ENCODE measurements around the gene MIP. TPM values are rescaled to one million over a fixed set of nuclear protein-coding genes. Genes with fewer than 3 reads are reported as not detected.

The MIP gene
- total and polyA plus RNA-seq, 2 donors (not counting 3 experiments of a cell fraction or from before 2014, with no cell fraction given) = 0.18 TPM; not detected in 1

DNA sequence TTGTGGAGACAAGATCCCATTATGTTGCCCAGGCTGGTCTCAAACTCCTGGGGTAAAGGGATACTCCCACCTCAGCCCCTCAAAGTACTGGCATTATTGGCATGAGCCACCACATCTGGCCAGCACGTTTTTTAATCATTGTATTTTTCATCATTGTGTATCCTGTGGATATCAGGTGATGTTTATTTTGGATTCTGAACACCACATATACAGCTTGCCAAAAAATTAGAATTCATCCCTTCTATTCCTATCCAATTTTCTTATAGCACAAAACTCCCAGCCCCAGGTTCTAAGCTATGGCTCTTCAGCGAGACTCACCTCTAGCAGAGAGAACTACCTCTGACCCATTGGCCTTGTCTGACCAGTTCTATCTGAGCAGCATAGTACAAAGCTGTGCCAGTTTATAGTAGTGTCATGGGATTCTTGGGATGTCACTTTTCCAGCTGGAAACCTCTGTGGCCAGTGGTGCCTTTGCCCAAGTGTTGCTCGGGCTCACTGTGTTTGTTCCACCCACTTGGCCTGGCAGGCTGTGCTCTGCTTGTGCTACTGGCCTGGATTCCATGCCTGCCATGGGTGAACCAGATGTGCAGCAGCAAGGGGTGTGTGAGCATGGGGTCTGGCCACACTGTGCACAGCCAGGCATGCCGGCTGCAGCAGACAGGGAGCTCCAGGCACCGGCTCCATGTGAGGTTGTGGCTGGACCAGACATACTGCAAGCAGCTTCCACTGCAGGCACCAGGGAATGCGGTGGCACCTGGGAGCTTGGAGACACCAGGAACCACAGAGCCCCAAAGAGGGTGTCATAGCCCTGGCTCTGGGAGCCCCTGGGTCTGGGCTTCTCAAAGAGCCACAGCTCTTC is 42.4 kb downstream of the MIP start:
- Histone ChIP-seq H3K4me3 (replicated peaks in 1 of 3; ENCODE audit: insufficient read depth in 1 of 3, low read depth in 1 of 3, low read length in 3 of 3) (no peak overlapping the region), H3K27me3 (ENCODE audit: control insufficient read depth in 2 of 2, insufficient read depth in 2 of 2, low read length in 2 of 2) (no peaks in the 10 kb centered on the region), H3K9me1 (replicated peaks; ENCODE audit: control insufficient read depth, extremely low read depth, insufficient read depth, low read length) (no peaks in the 10 kb centered on the region), H4K20me1 (replicated peaks; ENCODE audit: control insufficient read depth, extremely low read depth, insufficient read depth, low read length) (no peaks in the 10 kb centered on the region), H3K9ac (replicated peaks; ENCODE audit: extremely low read depth, insufficient read depth, low read length) (no peak overlapping the region), H3K4me1 (ENCODE audit: control insufficient read depth, extremely low read depth, insufficient read depth, low read length) (no peaks in the 10 kb centered on the region), H3K36me3 (ENCODE audit: control insufficient read depth in 2 of 2, extremely low read depth in 1 of 2, insufficient read depth in 2 of 2, low read length in 2 of 2) (no peaks in the 10 kb centered on the region), H2AFZ (ENCODE audit: low read depth, low read length) (no peak overlapping the region), H3K27ac (ENCODE audit: insufficient read depth, low read depth, low read length) (no peak overlapping the region), H3K9me3 (replicated peaks; ENCODE audit: control insufficient read depth, insufficient read depth, low read length) (no peaks in the 10 kb centered on the region), H3K79me2 (ENCODE audit: control insufficient read depth, insufficient read depth, low read length) (no peaks in the 10 kb centered on the region), H3K4me2 (ENCODE audit: insufficient read depth, low read length) (no peak overlapping the region)
- POLR2A ChIA-PET = no interaction called here
- DNase-seq (ENCODE audit: low read depth, low spot score) (peak; percentile 15), FAIRE-seq (peak; percentile 4)
- CTCF ChIA-PET = interaction anchor here (1.1 to 1.4 kb wide), 2 partner anchors 47 to 52 kb away, joined by 3 to 4 read pairs; no protein-coding TSS in a partner anchor
- TF ChIP-seq EZH2 (IDR thresholded peaks at IDR 0.05; ENCODE audit: borderline replicate concordance, low read depth, low read length, severe bottlenecking) (no peak), FOS (IDR thresholded peaks at IDR 0.05; ENCODE audit: borderline replicate concordance, insufficient read depth, low read length) (no peak), JUN (IDR thresholded peaks at IDR 0.05; ENCODE audit: borderline replicate concordance, insufficient read depth, insufficient read length, low read depth) (no peak), GATA2 (IDR thresholded peaks at IDR 0.05; ENCODE audit: insufficient read depth, insufficient read length, low read depth, low read length) (no peak), MYC (IDR thresholded peaks at IDR 0.05; ENCODE audit: low read depth, low read length) (no peak), CTCF (IDR thresholded peaks at IDR 0.05; ENCODE audit: extremely low read depth in 1 of 2, insufficient read depth in 1 of 2, low read depth in 1 of 2, low read length in 2 of 2) (no peak), POLR2AphosphoS5 (IDR thresholded peaks at IDR 0.05; ENCODE audit: insufficient read depth, low read depth, low read length) (no peak), POLR2A (IDR thresholded peaks at IDR 0.05; ENCODE audit: low read depth, low read length) (no peak)
- TF ChIP-seq, protein P1, sequence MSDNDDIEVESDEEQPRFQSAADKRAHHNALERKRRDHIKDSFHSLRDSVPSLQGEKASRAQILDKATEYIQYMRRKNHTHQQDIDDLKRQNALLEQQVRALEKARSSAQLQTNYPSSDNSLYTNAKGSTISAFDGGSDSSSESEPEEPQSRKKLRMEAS (IDR thresholded peaks at IDR 0.05; ENCODE audit: insufficient read depth, insufficient read length) = no peak
- no TSS peak for BruUV-seq (replicated peaks)
- dilution Hi-C loops (cut with MboI; ENCODE audit: extremely low pct_ligation_motif_present, low sequenced_read_pairs) = no loop called here
- intact Hi-C loops (cut with micrococcal nuclease) = no loop called here
